OCI-LY1 (cell line): ENCODE measurements around the gene ZFP92.

Experiments
- CTCF ChIP-seq: fragments of 200-600 bp; sonication (generic), shearing (Covaris generic); IDR thresholded peaks from 2 replicates; pipeline ENCODE4 v1.5.1; 2017; ENCODE audit warnings: mild to moderate bottlenecking, antibody characterized with exemption, low read length, moderate library complexity, mixed read lengths
- EZH2 ChIP-seq: fragments of 200-600 bp; sonication (generic), shearing (Covaris generic); IDR thresholded peaks from 2 replicates; pipeline ENCODE4 v1.8.0; 2017; ENCODE audit warnings: borderline replicate concordance, mixed run types, mild to moderate bottlenecking, antibody characterized with exemption, low read length, moderate library complexity, mixed read lengths

- no peak for TF ChIP-seq EZH2
- TF ChIP-seq CTCF = no peak
These were observed 24.6 kb downstream of the ZFP92 start for GRCh38 chrX:153435845-153436244.
